IgD-negative memory B cell (primary cell): ENCODE data around the gene SLC38A4. TPM values are rescaled to one million over a fixed set of nuclear protein-coding genes. Genes with fewer than 3 reads are reported as not detected.

Experiments used
- H3K27ac Mint-ChIP-seq, 3 donors: one replicate each; pipeline ENCODE4 v1.8.0; 2020 to 2022; ENCODE audit warnings: mild to moderate bottlenecking in 3 of 3, mixed read lengths in 3 of 3, moderate library complexity in 1 of 3
- H3K27me3 Mint-ChIP-seq: one replicate; pipeline ENCODE4 v1.8.0; 2021; ENCODE audit warnings: mixed read lengths
- H3K36me3 Mint-ChIP-seq: one replicate; pipeline ENCODE4 v1.8.0; 2020; ENCODE audit warnings: mild to moderate bottlenecking, mixed read lengths
- H3K4me1 Mint-ChIP-seq, 3 donors: one replicate each; pipeline ENCODE4 v1.8.0; 2020 to 2022; ENCODE audit warnings: mixed read lengths in 3 of 3, mild to moderate bottlenecking in 1 of 3
- H3K4me3 Mint-ChIP-seq, 4 donors: one replicate each; pipeline ENCODE4 v1.8.0; 2020 to 2022; ENCODE audit warnings: mild to moderate bottlenecking in 4 of 4, mixed read lengths in 4 of 4, moderate library complexity in 3 of 4
- H3K9me3 Mint-ChIP-seq, 3 donors: one replicate each; pipeline ENCODE4 v1.8.0; 2020 to 2021; ENCODE audit warnings: mixed read lengths in 3 of 3, mild to moderate bottlenecking in 1 of 3
- polyA plus RNA-seq: library from polyadenylated mRNA; unstranded; fragments of 300-500 nt; fragmentation: Illumina TruSeq; gene quantifications from one replicate; pipeline ENCODE4 v1.2.3, GENCODE V29; 2021

The SLC38A4 gene
- polyA plus RNA-seq, 1 donor from 2014 or later, result not detected

GRCh38 chr12:46798648-46799047, 27.1 kb downstream of the SLC38A4 start:
- Mint-ChIP-seq H3K4me1 (no peaks in the 10 kb centered on the region), H3K9me3 (peaks cover 0 to 6% (median 1%) of the 10 kb centered on the region in 3 donors), H3K4me3 (no peak overlapping the region), H3K27ac (no peak overlapping the region), H3K36me3 (peaks cover 2% of the 10 kb centered on the region), H3K27me3 (no peaks in the 10 kb centered on the region)

- peaks cover 2% of the 10 kb centered on the region for H3K36me3 Mint-ChIP-seq
- H3K27me3 Mint-ChIP-seq, result no peaks in the 10 kb centered on the region
- no peaks in the 10 kb centered on the region for H3K4me1 Mint-ChIP-seq
- peaks cover 0 to 6% (median 1%) of the 10 kb centered on the region in 3 donors for H3K9me3 Mint-ChIP-seq
- no peak overlapping the region for H3K27ac Mint-ChIP-seq
- H3K4me3 Mint-ChIP-seq, result no peak overlapping the region
These were observed 27.7 kb downstream of the SLC38A4 start for GRCh38 chr12:46798056-46798455.

GRCh38 chr12:46795988-46796387, 29.8 kb downstream of the SLC38A4 start:
- peaks cover 2% of the 10 kb centered on the region for H3K36me3 Mint-ChIP-seq
- H3K4me3 Mint-ChIP-seq, result no peak overlapping the region
- H3K27ac Mint-ChIP-seq, result no peak overlapping the region
- no peaks in the 10 kb centered on the region for H3K4me1 Mint-ChIP-seq
- H3K27me3 Mint-ChIP-seq, result no peaks in the 10 kb centered on the region
- H3K9me3 Mint-ChIP-seq, result peaks cover 0 to 6% (median 1%) of the 10 kb centered on the region in 3 donors

GRCh38 chr12:46794593-46795190, 31.1 kb downstream of the SLC38A4 start:
- Mint-ChIP-seq H3K4me1 (no peaks in the 10 kb centered on the region), H3K4me3 (peak overlapping the region in 1 of 4 donors; percentile 63), H3K36me3 (peaks cover 2% of the 10 kb centered on the region), H3K27ac (no peak overlapping the region), H3K27me3 (no peaks in the 10 kb centered on the region), H3K9me3 (peaks cover 0 to 6% (median 1%) of the 10 kb centered on the region in 3 donors)

- Mint-ChIP-seq H3K9me3 (peaks cover 0 to 6% (median 0%) of the 10 kb centered on the region in 3 donors), H3K27ac (no peak overlapping the region), H3K27me3 (no peaks in the 10 kb centered on the region)
These were observed 32.9 kb downstream of the SLC38A4 start for GRCh38 chr12:46792925-46793324.

GRCh38 chr12:46790066-46790465, 35.7 kb downstream of the SLC38A4 start:
- no peaks in the 10 kb centered on the region for H3K36me3 Mint-ChIP-seq
- H3K4me1 Mint-ChIP-seq, result no peaks in the 10 kb centered on the region
- no peak overlapping the region for H3K4me3 Mint-ChIP-seq
- no peak overlapping the region for H3K27ac Mint-ChIP-seq
- H3K9me3 Mint-ChIP-seq, result peaks cover 0 to 6% (median 0%) of the 10 kb centered on the region in 3 donors
- no peaks in the 10 kb centered on the region for H3K27me3 Mint-ChIP-seq

More at GRCh38 chr12:46792925-46793324, 32.9 kb downstream of the SLC38A4 start:
- Mint-ChIP-seq H3K4me3 (no peak overlapping the region), H3K36me3 (no peaks in the 10 kb centered on the region), H3K4me1 (no peaks in the 10 kb centered on the region)

- Mint-ChIP-seq H3K4me3 (no peak overlapping the region), H3K9me3 (no peaks in the 10 kb centered on the region), H3K4me1 (no peaks in the 10 kb centered on the region), H3K36me3 (no peaks in the 10 kb centered on the region), H3K27ac (no peak overlapping the region), H3K27me3 (no peaks in the 10 kb centered on the region)
These were observed 37.5 kb downstream of the SLC38A4 start for GRCh38 chr12:46788072-46788887.

GRCh38 chr12:46787496-46788055, 38.2 kb downstream of the SLC38A4 start:
- no peaks in the 10 kb centered on the region for H3K9me3 Mint-ChIP-seq
- no peaks in the 10 kb centered on the region for H3K36me3 Mint-ChIP-seq
- H3K4me1 Mint-ChIP-seq, result no peaks in the 10 kb centered on the region
- no peak overlapping the region for H3K27ac Mint-ChIP-seq
- H3K4me3 Mint-ChIP-seq, result no peak overlapping the region
- no peaks in the 10 kb centered on the region for H3K27me3 Mint-ChIP-seq

GRCh38 chr12:46786774-46787173, 39.0 kb downstream of the SLC38A4 start:
- H3K36me3 Mint-ChIP-seq, result no peaks in the 10 kb centered on the region
- no peaks in the 10 kb centered on the region for H3K9me3 Mint-ChIP-seq
- H3K4me1 Mint-ChIP-seq, result no peaks in the 10 kb centered on the region
- H3K27me3 Mint-ChIP-seq, result no peaks in the 10 kb centered on the region
- H3K27ac Mint-ChIP-seq, result no peak overlapping the region
- no peak overlapping the region for H3K4me3 Mint-ChIP-seq

GRCh38 chr12:46785382-46785781, 40.4 kb downstream of the SLC38A4 start:
- Mint-ChIP-seq H3K27me3 (peaks cover 4% of the 10 kb centered on the region), H3K27ac (no peak overlapping the region), H3K36me3 (no peaks in the 10 kb centered on the region), H3K4me1 (no peaks in the 10 kb centered on the region), H3K4me3 (no peak overlapping the region), H3K9me3 (no peaks in the 10 kb centered on the region)

GRCh38 chr12:46783871-46784270, 41.9 kb downstream of the SLC38A4 start:
- no peaks in the 10 kb centered on the region for H3K9me3 Mint-ChIP-seq
- peaks cover 4% of the 10 kb centered on the region for H3K27me3 Mint-ChIP-seq
- no peaks in the 10 kb centered on the region for H3K4me1 Mint-ChIP-seq
- no peaks in the 10 kb centered on the region for H3K36me3 Mint-ChIP-seq
- H3K4me3 Mint-ChIP-seq, result no peak overlapping the region
- peak overlapping the region in 1 of 3 donors; percentile 11 for H3K27ac Mint-ChIP-seq

- no peak overlapping the region for H3K4me3 Mint-ChIP-seq
- no peaks in the 10 kb centered on the region for H3K9me3 Mint-ChIP-seq
- H3K36me3 Mint-ChIP-seq, result no peaks in the 10 kb centered on the region
- H3K27ac Mint-ChIP-seq, result no peak overlapping the region
- no peaks in the 10 kb centered on the region for H3K4me1 Mint-ChIP-seq
- peaks cover 4% of the 10 kb centered on the region for H3K27me3 Mint-ChIP-seq
These were observed 45.9 kb downstream of the SLC38A4 start for GRCh38 chr12:46779879-46780278.

- Mint-ChIP-seq H3K4me1 (no peaks in the 10 kb centered on the region), H3K4me3 (no peak overlapping the region), H3K9me3 (no peaks in the 10 kb centered on the region), H3K27me3 (peaks cover 4% of the 10 kb centered on the region), H3K27ac (no peak overlapping the region), H3K36me3 (no peaks in the 10 kb centered on the region)
These were observed 46.7 kb downstream of the SLC38A4 start for GRCh38 chr12:46779063-46779462.

GRCh38 chr12:46778415-46778814, 47.4 kb downstream of the SLC38A4 start:
- Mint-ChIP-seq H3K27ac (no peak overlapping the region), H3K9me3 (no peaks in the 10 kb centered on the region), H3K36me3 (no peaks in the 10 kb centered on the region), H3K27me3 (peaks cover 4% of the 10 kb centered on the region), H3K4me3 (no peak overlapping the region), H3K4me1 (no peaks in the 10 kb centered on the region)

- H3K27me3 Mint-ChIP-seq, result peaks cover 4% of the 10 kb centered on the region
- no peaks in the 10 kb centered on the region for H3K36me3 Mint-ChIP-seq
- no peak overlapping the region for H3K27ac Mint-ChIP-seq
- H3K4me3 Mint-ChIP-seq, result no peak overlapping the region
- no peaks in the 10 kb centered on the region for H3K9me3 Mint-ChIP-seq
- no peaks in the 10 kb centered on the region for H3K4me1 Mint-ChIP-seq
These were observed 48.2 kb downstream of the SLC38A4 start for GRCh38 chr12:46777587-46777986.
